OCI-LY1 (cell line): ENCODE measurements around the gene ZFTA.

ENCODE experiments used
- H2AFZ ChIP-seq: fragments of 200-600 bp; sonication (generic), shearing (Covaris generic); 2 replicates; pipeline ENCODE4 v1.6.0; 2014; ENCODE audit warnings: antibody characterized with exemption, mild to moderate bottlenecking, low read length
- H3F3A ChIP-seq: fragments of 200-600 bp; sonication (generic), shearing (Covaris generic); 2 replicates; pipeline ENCODE4 v1.6.0; 2014; ENCODE audit warnings: mild to moderate bottlenecking, antibody characterized with exemption, low read length, moderate library complexity; ENCODE audit not compliant: insufficient read depth
- H3K27ac ChIP-seq: fragments of 200-600 bp; sonication (generic); 2 replicates; pipeline ENCODE4 v1.5.1; 2014; ENCODE audit warnings: low read length, mixed run types, mild to moderate bottlenecking, low read depth; ENCODE audit not compliant: poor library complexity, severe bottlenecking
- H3K27me3 ChIP-seq: fragments of 200-600 bp; sonication (generic); 2 replicates; pipeline ENCODE4 v1.6.0; 2014; ENCODE audit warnings: antibody characterized with exemption, mild to moderate bottlenecking, low read length, moderate library complexity; ENCODE audit not compliant: insufficient read depth
- H3K36me3 ChIP-seq: fragments of 200-600 bp; sonication (generic); 2 replicates; pipeline ENCODE4 v1.6.1; 2014; ENCODE audit warnings: mild to moderate bottlenecking, antibody characterized with exemption, low read length, moderate library complexity, mixed read lengths; ENCODE audit not compliant: insufficient read depth
- H3K4me1 ChIP-seq: fragments of 200-600 bp; sonication (generic); 2 replicates; pipeline ENCODE4 v1.5.1; 2014; ENCODE audit warnings: mild to moderate bottlenecking, low read length, moderate library complexity; ENCODE audit not compliant: insufficient read depth, severe bottlenecking
- H3K4me2 ChIP-seq: fragments of 200-600 bp; sonication (generic), shearing (Covaris generic); 2 replicates; pipeline ENCODE4 v1.6.1; 2014; ENCODE audit warnings: low read length
- H3K4me3 ChIP-seq: fragments of 200-600 bp; sonication (generic); 2 replicates; pipeline ENCODE4 v1.5.1; 2014; ENCODE audit warnings: low read length, low read depth, mild to moderate bottlenecking, mixed read lengths; ENCODE audit not compliant: poor library complexity, severe bottlenecking
- H3K79me2 ChIP-seq: fragments of 200-600 bp; shearing (Covaris generic); 2 replicates; pipeline ENCODE4 v1.6.1; 2016; ENCODE audit warnings: mixed run types, low read length, mixed read lengths; ENCODE audit not compliant: insufficient read depth
- H3K9ac ChIP-seq: fragments of 200-600 bp; sonication (generic), shearing (Covaris generic); 2 replicates; pipeline ENCODE4 v1.6.1; 2014; ENCODE audit warnings: mild to moderate bottlenecking, low read length, mixed read lengths
- H3K9me2 ChIP-seq: fragments of 200-600 bp; sonication (generic), shearing (Covaris generic); 2 replicates; pipeline ENCODE4 v1.6.1; 2014; ENCODE audit warnings: low read depth, mild to moderate bottlenecking, low read length, mixed read lengths
- H3K9me3 ChIP-seq: fragments of 200-600 bp; shearing (Covaris generic); 2 replicates; pipeline ENCODE4 v1.6.1; 2014; ENCODE audit warnings: low read length, mixed read lengths
- H4K20me1 ChIP-seq: fragments of 200-600 bp; sonication (generic), shearing (Covaris generic); 2 replicates; pipeline ENCODE4 v1.6.0; 2016; ENCODE audit warnings: mild to moderate bottlenecking, low read length; ENCODE audit not compliant: insufficient read depth
- EZH2 ChIP-seq: fragments of 200-600 bp; sonication (generic), shearing (Covaris generic); IDR thresholded peaks from 2 replicates; pipeline ENCODE4 v1.8.0; 2017; ENCODE audit warnings: borderline replicate concordance, mixed run types, mild to moderate bottlenecking, antibody characterized with exemption, low read length, moderate library complexity, mixed read lengths
- TF ChIP-seq, protein P1 (sequence below): fragments of 200-600 bp; sonication (generic), shearing (Covaris generic); IDR thresholded peaks from 2 replicates; pipeline ENCODE4 v1.5.1; 2017; ENCODE audit warnings: mild to moderate bottlenecking, antibody characterized with exemption, low read length, moderate library complexity, mixed read lengths

Gene ZFTA

DNA sequence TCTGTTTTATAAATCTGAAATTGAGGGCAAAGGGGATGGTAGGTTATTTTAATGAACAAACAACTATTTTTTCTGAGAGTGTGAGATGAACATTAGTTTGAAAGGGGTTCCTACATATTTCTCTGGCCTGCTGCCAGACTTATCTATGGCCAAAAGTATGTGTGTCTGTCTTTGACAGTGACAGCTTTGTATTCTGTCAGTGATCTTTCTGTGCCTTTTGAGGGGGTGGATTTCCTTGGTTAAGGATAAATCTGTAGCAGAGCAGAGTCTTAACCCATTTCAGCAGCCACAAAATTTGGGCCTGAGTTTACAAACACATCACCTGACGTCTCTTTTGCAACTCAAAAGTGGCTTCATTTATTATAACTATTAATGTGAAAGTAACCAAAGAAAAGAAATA, 30.9 kb downstream of the ZFTA start:
- Histone ChIP-seq H2AFZ (no peak overlapping the region), H3F3A (no peaks in the 10 kb centered on the region), H3K4me3 (no peak overlapping the region), H3K79me2 (0 out of 2 replicates have a peak, but pooled peaks cover 5% of the 10 kb centered on the region), H4K20me1 (no peaks in the 10 kb centered on the region), H3K27ac (no peak overlapping the region), H3K36me3 (no peaks in the 10 kb centered on the region), H3K4me1 (no peaks in the 10 kb centered on the region), H3K9ac (no peak overlapping the region), H3K9me2 (no peaks in the 10 kb centered on the region), H3K4me2 (no peak overlapping the region), H3K9me3 (no peaks in the 10 kb centered on the region), H3K27me3 (no peaks in the 10 kb centered on the region)
- TF ChIP-seq, protein P1, sequence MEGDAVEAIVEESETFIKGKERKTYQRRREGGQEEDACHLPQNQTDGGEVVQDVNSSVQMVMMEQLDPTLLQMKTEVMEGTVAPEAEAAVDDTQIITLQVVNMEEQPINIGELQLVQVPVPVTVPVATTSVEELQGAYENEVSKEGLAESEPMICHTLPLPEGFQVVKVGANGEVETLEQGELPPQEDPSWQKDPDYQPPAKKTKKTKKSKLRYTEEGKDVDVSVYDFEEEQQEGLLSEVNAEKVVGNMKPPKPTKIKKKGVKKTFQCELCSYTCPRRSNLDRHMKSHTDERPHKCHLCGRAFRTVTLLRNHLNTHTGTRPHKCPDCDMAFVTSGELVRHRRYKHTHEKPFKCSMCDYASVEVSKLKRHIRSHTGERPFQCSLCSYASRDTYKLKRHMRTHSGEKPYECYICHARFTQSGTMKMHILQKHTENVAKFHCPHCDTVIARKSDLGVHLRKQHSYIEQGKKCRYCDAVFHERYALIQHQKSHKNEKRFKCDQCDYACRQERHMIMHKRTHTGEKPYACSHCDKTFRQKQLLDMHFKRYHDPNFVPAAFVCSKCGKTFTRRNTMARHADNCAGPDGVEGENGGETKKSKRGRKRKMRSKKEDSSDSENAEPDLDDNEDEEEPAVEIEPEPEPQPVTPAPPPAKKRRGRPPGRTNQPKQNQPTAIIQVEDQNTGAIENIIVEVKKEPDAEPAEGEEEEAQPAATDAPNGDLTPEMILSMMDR: no peak
- no peak for TF ChIP-seq EZH2

DNA sequence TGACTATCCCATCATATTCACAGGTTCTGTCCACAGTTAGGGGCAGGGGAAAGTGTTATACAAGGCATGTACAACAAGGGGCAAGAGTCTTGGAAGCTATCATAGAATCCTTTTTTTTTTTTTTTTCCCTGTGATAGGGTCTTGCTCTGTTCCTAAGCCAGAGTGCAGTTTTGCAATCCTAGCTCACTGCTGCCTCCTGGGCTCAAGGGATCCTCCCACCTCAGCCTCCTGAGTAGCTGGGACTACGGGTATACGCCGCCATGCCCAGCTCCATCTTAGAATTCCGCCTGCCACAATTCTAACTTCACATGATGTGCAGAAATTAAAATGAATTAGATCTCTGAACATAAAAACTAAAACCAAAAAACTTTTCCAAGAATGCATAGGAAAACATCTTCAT, 31.7 kb downstream of the ZFTA start:
- H2AFZ ChIP-seq: no peak overlapping the region
- no peak overlapping the region for H3K27ac ChIP-seq
- H3K9me3 ChIP-seq: no peaks in the 10 kb centered on the region
- no peaks in the 10 kb centered on the region for H4K20me1 ChIP-seq
- no peak for TF ChIP-seq EZH2
- TF ChIP-seq, protein P1: no peak
- H3K4me3 ChIP-seq: no peak overlapping the region
- no peak overlapping the region for H3K9ac ChIP-seq
- H3K4me2 ChIP-seq: no peak overlapping the region
- H3K36me3 ChIP-seq: no peaks in the 10 kb centered on the region
- H3K4me1 ChIP-seq: no peaks in the 10 kb centered on the region
- H3K9me2 ChIP-seq: no peaks in the 10 kb centered on the region
- 0 out of 2 replicates have a peak, but pooled peaks cover 5% of the 10 kb centered on the region for H3K79me2 ChIP-seq
- no peaks in the 10 kb centered on the region for H3K27me3 ChIP-seq
- H3F3A ChIP-seq: no peaks in the 10 kb centered on the region

DNA sequence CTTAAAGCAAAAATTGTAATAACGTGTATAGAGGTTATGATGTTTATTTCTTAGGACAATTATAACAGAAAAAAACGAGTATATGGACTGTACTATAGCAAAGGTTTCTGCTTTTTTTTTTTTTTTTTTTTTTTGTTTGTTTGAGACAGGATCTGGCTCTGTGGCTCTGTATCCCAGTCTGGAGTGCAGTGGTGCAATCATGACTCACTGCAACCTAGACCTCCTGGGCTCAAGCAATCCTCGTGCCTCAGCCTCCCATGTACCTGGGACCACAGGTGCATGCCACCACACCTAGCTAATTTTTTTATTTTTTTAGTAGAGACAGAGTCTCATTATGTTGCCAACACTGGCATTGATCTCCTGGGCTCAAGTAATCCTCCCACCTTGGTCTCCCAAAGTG, 39.2 kb downstream of the ZFTA start:
- Histone ChIP-seq H3K27ac (no peak overlapping the region), H2AFZ (no peak overlapping the region), H3K27me3 (no peaks in the 10 kb centered on the region), H3K9me3 (no peaks in the 10 kb centered on the region), H3K36me3 (no peaks in the 10 kb centered on the region), H3K4me3 (no peak overlapping the region), H3K79me2 (peaks cover 6% of the 10 kb centered on the region; the same call in 1 of the 2 replicates), H4K20me1 (no peaks in the 10 kb centered on the region), H3K9ac (no peak overlapping the region), H3K4me2 (no peak overlapping the region), H3K4me1 (no peaks in the 10 kb centered on the region), H3F3A (no peaks in the 10 kb centered on the region), H3K9me2 (no peaks in the 10 kb centered on the region)
- no peak for TF ChIP-seq EZH2
- TF ChIP-seq, protein P1: no peak
